Kidney epithelial cell (primary cell): ENCODE measurements around the gene LILRA1. TPM values are rescaled to one million over a fixed set of nuclear protein-coding genes. Genes with fewer than 3 reads are reported as not detected.
"Not testable (repeated sequence)": the region's sequence is repeated elsewhere in the genome, so short reads cannot be mapped to it uniquely, and the experiment has no call there.

Experiments
- DNase-seq: peaks from one replicate; pipeline ENCODE4 v3.0.0-alpha.2; 2010; ENCODE audit warnings: low read depth
- H3K27me3 ChIP-seq: 2 replicates; pipeline ENCODE4 v1.6.0; 2011; ENCODE audit warnings: low read length; ENCODE audit not compliant: control insufficient read depth, insufficient read depth
- H3K36me3 ChIP-seq: 2 replicates; pipeline ENCODE4 v1.5.1; 2011; ENCODE audit warnings: low read length; ENCODE audit not compliant: control insufficient read depth, insufficient read depth
- H3K4me3 ChIP-seq: 2 replicates; pipeline ENCODE4 v1.5.1; 2011; ENCODE audit warnings: low read depth, mild to moderate bottlenecking, control low read depth, low read length
- CTCF ChIP-seq: IDR thresholded peaks from 2 replicates; pipeline ENCODE4 v1.5.1; 2011; ENCODE audit warnings: mild to moderate bottlenecking, moderate library complexity, low read length, control low read depth, inconsistent platforms; ENCODE audit not compliant: insufficient read depth, poor library complexity, severe bottlenecking
- total RNA-seq: library from RNA; depleted of rRNA; stranded (reverse); fragments of >200 nt; gene quantifications from 2 replicates; pipeline ENCODE4 v1.2.3, GENCODE V29; 2015

LILRA1 gene
- total RNA-seq, 1 donor from 2014 or later, result not detected

GRCh38 chr19:54633401-54633800 is 40.0 kb downstream of the LILRA1 start:
- Histone ChIP-seq H3K27me3 (no peaks in the 10 kb centered on the region), H3K36me3 (no peaks in the 10 kb centered on the region), H3K4me3 (no peak overlapping the region)
- no peak for DNase-seq
- TF ChIP-seq CTCF, result no peak

GRCh38 chr19:54636081-54636480 is 42.6 kb downstream of the LILRA1 start:
- H3K4me3 ChIP-seq, DNase-seq, H3K27me3 ChIP-seq, H3K36me3 ChIP-seq: not testable (repeated sequence)

- Histone ChIP-seq H3K36me3 (no peaks in the 10 kb centered on the region), H3K4me3 (no peak overlapping the region), H3K27me3 (no peaks in the 10 kb centered on the region)
- no peak for DNase-seq
- no peak for TF ChIP-seq CTCF
Observed at GRCh38 chr19:54638683-54639082, 45.3 kb downstream of the LILRA1 start.

- H3K27me3 ChIP-seq, DNase-seq, H3K36me3 ChIP-seq, H3K4me3 ChIP-seq: not testable (repeated sequence)
Observed at GRCh38 chr19:54642953-54643352, 49.5 kb downstream of the LILRA1 start.

- not testable (repeated sequence) for H3K4me3 ChIP-seq, DNase-seq, H3K27me3 ChIP-seq, H3K36me3 ChIP-seq
Observed at GRCh38 chr19:54643583-54643982, 50.2 kb downstream of the LILRA1 start.

GRCh38 chr19:54644056-54644455 is 50.6 kb downstream of the LILRA1 start:
- Histone ChIP-seq H3K36me3 (no peaks in the 10 kb centered on the region), H3K27me3 (no peaks in the 10 kb centered on the region), H3K4me3 (no peak overlapping the region)
- no peak for DNase-seq
- TF ChIP-seq CTCF, result no peak

GRCh38 chr19:54646331-54646841 is 53.0 kb downstream of the LILRA1 start:
- H3K36me3 ChIP-seq, result no peaks in the 10 kb centered on the region
- no peak overlapping the region for H3K4me3 ChIP-seq
- no peak for TF ChIP-seq CTCF
- H3K27me3 ChIP-seq, result no peaks in the 10 kb centered on the region
- DNase-seq, result no peak

- no peak for DNase-seq
Observed at GRCh38 chr19:54648129-54648528, 54.7 kb downstream of the LILRA1 start.

More at GRCh38 chr19:54648129-54648528, 54.7 kb downstream of the LILRA1 start:
- Histone ChIP-seq H3K36me3 (no peaks in the 10 kb centered on the region), H3K27me3 (no peaks in the 10 kb centered on the region), H3K4me3 (no peak overlapping the region)
- TF ChIP-seq CTCF, result no peak
